Coronary artery (tissue), 2 donors: ENCODE measurements around the gene MICB.
"Not testable (repeated sequence)": the region's sequence is repeated elsewhere in the genome, so short reads cannot be mapped to it uniquely, and the experiment has no call there.

Experiments
- DNase-seq: peaks from one replicate; pipeline ENCODE4 v3.0.0-alpha.2; 2017; ENCODE audit warnings: low spot score
- H3K27ac ChIP-seq, 2 donors: fragments of 200-600 bp; sonication (generic); one replicate each; pipeline ENCODE4 v1.5.1; 2016 to 2019
- H3K4me3 ChIP-seq: fragments of 200-600 bp; sonication (generic); 2 replicates; pipeline ENCODE4 v1.5.1; 2016; ENCODE audit warnings: mild to moderate bottlenecking, moderate library complexity
- TF ChIP-seq, protein P1 (sequence below): fragments of 200-600 bp; sonication (generic); IDR thresholded peaks from one replicate; pipeline ENCODE4 v1.5.1; 2019; ENCODE audit warnings: antibody characterized with exemption

Gene MICB

DNA sequence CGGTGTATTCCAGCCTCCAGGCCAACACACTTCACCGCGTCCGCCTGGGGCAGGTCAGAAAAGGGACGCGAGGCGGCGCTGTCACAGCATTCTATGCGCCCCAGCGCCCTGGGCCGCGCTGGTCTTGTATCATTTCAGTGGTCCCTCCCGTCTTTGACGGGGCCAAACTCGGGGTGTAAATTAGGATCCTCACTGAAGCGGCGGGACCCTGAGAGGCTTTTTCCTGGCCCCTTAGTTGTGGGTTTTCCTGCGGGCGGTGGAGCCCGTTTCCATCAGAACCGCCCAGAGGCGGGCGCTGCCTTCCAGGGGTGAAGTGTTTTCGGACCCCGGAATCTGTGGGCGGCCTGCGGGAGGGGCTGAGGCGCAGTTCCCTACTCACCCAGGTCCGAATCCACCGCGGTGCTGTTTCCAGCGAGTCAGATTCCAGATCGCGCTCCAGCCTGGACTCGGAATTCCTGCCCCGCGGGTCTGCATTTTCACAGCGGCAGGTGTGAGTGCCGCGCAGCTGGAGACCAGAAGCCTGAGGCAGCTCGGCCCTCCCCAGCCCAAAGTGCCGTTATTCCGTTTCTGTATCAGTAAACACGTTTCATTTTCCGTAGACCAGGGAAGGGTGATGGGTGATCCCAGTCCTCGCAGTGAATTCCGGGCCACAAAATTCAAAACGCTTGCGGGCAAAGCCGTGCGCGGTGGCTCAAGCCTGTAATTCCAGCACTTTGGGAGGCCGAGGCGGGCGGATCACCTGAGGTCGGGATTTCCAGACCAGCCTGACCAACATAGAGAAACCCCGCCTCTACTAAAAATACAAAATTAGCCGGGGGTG, 3.9 kb upstream of the MICB start:
- H3K27ac ChIP-seq = peak overlapping the region; percentile 33 to 90
- TF ChIP-seq, protein P1, sequence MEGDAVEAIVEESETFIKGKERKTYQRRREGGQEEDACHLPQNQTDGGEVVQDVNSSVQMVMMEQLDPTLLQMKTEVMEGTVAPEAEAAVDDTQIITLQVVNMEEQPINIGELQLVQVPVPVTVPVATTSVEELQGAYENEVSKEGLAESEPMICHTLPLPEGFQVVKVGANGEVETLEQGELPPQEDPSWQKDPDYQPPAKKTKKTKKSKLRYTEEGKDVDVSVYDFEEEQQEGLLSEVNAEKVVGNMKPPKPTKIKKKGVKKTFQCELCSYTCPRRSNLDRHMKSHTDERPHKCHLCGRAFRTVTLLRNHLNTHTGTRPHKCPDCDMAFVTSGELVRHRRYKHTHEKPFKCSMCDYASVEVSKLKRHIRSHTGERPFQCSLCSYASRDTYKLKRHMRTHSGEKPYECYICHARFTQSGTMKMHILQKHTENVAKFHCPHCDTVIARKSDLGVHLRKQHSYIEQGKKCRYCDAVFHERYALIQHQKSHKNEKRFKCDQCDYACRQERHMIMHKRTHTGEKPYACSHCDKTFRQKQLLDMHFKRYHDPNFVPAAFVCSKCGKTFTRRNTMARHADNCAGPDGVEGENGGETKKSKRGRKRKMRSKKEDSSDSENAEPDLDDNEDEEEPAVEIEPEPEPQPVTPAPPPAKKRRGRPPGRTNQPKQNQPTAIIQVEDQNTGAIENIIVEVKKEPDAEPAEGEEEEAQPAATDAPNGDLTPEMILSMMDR = no peak
- DNase-seq = peak; percentile 84
- H3K4me3 ChIP-seq = peak overlapping the region; percentile 81

DNA sequence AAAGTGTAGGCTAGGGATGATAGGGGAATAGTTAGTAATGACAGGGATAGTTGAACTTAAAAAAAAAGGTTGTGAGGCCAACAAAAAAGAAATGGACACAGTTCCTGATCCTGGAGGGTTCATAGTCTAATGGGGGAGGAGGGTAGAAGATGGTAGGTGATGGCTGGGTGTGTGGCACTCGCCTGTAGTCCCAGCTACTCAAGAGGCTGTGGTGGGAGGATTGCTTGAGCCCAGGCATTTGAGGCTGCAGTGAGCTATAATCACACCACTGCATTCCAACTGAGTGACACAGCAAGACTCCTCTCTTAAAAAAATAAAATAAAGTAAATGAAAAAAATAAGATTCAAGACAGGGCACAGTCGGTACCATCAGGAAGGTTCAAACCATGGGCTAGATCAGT, 2.4 kb upstream of the MICB start:
- Histone ChIP-seq H3K4me3 (no peak overlapping the region), H3K27ac (peak overlapping the region in 1 of 2 donors; percentile 33)
- no peak for DNase-seq
- TF ChIP-seq, protein P1 = no peak

DNA sequence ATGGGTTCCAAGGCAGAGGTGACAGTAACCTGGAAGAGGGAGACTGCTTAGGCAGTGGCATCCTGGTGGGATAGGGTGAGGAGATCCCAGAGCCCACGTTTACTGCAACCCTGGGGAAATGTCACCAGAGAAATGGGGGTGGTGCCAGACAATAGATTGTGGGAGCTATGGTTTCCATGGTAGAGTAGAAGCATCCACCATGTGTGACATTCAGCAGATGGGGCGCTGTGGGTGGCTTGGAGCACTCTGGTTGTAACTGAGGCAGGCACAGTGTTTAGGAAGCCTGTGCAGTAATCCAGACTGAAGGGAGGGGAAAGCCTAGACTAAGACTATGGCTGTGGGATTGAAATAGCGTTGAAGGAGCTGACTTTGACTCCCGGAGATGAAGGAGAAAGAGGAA, 1.1 kb upstream of the MICB start:
- DNase-seq, H3K27ac ChIP-seq: not testable (repeated sequence)
- H3K4me3 ChIP-seq = peak overlapping the region; percentile 81

DNA sequence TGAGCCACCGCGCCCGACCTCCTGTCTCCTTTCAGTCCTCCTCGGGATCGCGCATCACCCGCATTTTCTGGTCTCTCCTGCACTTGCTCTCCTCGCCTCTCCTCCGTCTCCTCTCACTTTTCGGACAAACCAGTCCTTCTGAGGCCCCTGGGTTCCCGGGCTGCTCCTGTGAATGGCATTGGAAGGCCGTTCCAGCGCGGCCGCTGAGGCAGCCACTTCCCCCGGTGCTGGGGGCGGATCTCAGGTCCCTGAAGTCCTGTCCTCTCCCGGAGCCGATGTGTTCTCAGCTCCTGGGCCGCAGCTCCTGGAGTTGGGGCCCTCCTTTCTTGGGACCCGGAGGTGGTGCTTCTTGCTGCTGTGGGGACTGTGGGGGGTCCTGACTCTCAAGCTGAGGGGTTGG, 803 bp downstream of the MICB start:
- H3K4me3 ChIP-seq = peak overlapping the region; percentile 45
- DNase-seq = no peak

DNA sequence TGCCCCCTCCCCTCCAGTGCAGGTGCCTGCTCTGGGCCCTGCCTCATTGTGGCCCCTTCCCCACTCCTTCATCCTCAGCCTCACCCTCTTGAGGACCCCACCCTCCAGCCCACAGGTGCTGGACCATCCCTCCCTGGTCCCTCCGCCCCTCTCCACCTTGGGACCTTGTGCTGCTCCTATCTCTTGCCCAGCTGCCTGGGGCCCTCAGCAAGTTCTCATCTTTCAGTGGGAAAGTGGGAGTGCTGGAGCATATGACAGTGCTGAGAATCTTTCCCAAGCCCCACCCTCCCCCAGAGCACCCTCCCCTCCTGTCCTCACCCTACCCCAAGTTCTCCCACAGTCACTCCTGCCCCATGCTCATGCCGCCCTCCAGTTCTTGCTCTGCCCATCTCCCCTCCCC, 1.7 kb downstream of the MICB start:
- not testable (repeated sequence) for DNase-seq, H3K27ac ChIP-seq, H3K4me3 ChIP-seq

More for the DNA sequence above, 803 bp downstream of the MICB start:
- H3K27ac ChIP-seq = no peak overlapping the region
- TF ChIP-seq, protein P1 = no peak

DNA sequence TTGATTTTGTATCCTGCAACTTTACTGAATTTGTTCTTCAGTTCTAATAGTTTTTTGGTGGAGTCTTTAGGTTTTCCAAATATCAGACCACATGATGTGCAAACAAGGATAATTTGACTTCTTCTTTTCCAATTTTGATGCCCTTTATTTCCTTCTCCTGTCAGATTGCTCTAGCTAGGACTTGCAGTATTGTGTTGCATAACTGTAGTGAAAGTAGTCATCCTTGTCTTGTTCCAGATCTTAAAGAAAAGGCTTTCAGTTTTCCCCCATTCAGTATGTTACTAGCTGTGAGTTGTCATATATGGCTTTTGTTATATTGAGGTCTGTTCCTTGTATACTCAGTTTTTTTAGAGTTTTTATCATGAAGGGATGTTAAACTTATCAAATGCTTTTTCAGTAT, 4.6 kb downstream of the MICB start:
- no peak for DNase-seq
- TF ChIP-seq, protein P1 = no peak
- no peak overlapping the region for H3K27ac ChIP-seq
- H3K4me3 ChIP-seq = no peak overlapping the region

DNA sequence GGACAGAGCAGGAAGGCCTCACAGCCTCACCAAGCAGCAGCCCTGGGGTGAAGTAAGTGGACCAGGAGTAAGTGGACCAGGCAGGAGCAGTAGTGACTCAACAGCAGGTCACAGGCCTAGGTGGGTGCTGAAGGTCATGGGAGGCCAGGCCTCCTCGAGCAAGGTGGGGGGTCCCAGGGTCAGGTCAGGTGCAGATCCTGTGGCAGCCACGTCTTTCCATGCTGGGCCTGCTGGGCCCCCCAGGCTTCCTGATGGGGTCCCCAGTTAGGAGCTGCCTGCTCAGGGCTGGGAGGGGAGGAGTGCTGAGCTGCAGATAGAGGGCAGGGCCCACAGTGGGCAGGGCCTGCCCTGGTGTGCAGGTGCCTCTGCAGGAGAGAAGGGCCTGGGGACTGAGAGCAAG, 11.1 kb downstream of the MICB start:
- H3K27ac ChIP-seq, H3K4me3 ChIP-seq, DNase-seq: not testable (repeated sequence)

DNA sequence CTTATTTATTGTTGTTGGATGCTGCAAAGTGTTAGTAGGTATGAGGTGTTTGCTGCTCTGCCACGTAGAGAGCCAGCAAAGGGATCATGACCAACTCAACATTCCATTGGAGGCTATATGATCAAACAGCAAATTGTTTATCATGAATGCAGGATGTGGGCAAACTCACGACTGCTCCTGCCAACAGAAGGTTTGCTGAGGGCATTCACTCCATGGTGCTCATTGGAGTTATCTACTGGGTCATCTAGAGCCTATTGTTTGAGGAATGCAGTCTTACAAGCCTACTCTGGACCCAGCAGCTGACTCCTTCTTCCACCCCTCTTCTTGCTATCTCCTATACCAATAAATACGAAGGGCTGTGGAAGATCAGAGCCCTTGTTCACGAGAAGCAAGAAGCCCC, 12.1 kb downstream of the MICB start:
- TF ChIP-seq, protein P1 = no peak
- H3K27ac ChIP-seq = no peak overlapping the region
- H3K4me3 ChIP-seq = no peak overlapping the region
- no peak for DNase-seq
